Measurements from ENCODE around the gene CDC7.

DNA sequence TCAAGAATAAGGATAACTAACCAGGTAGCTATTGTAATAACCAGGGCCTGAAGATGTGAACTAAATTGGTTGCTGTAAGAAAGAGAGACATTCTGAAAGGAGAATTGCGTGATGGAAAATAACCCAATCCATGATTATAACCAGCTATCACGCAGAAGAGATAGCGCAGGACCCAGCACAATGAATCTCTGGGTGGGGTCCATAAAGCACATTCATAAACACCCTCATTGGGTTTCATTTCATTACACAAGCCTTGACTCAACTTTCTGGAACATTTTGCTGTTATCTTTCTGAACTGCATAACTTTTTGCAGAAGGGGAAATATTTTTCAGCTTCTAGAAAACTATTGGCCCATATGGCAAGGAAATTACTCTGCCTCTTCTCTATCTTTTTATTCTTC is 45.3 kb upstream of the CDC7 start:
- TF ChIP-seq, protein P1, sequence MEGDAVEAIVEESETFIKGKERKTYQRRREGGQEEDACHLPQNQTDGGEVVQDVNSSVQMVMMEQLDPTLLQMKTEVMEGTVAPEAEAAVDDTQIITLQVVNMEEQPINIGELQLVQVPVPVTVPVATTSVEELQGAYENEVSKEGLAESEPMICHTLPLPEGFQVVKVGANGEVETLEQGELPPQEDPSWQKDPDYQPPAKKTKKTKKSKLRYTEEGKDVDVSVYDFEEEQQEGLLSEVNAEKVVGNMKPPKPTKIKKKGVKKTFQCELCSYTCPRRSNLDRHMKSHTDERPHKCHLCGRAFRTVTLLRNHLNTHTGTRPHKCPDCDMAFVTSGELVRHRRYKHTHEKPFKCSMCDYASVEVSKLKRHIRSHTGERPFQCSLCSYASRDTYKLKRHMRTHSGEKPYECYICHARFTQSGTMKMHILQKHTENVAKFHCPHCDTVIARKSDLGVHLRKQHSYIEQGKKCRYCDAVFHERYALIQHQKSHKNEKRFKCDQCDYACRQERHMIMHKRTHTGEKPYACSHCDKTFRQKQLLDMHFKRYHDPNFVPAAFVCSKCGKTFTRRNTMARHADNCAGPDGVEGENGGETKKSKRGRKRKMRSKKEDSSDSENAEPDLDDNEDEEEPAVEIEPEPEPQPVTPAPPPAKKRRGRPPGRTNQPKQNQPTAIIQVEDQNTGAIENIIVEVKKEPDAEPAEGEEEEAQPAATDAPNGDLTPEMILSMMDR (IDR thresholded peaks at IDR 0.05): no peak
- TF ChIP-seq POLR2A (IDR thresholded peaks at IDR 0.05): no peak

Data from breast epithelium (tissue), 3 donors.